Measurements from ENCODE around the gene LGMN.

Gene LGMN

DNA sequence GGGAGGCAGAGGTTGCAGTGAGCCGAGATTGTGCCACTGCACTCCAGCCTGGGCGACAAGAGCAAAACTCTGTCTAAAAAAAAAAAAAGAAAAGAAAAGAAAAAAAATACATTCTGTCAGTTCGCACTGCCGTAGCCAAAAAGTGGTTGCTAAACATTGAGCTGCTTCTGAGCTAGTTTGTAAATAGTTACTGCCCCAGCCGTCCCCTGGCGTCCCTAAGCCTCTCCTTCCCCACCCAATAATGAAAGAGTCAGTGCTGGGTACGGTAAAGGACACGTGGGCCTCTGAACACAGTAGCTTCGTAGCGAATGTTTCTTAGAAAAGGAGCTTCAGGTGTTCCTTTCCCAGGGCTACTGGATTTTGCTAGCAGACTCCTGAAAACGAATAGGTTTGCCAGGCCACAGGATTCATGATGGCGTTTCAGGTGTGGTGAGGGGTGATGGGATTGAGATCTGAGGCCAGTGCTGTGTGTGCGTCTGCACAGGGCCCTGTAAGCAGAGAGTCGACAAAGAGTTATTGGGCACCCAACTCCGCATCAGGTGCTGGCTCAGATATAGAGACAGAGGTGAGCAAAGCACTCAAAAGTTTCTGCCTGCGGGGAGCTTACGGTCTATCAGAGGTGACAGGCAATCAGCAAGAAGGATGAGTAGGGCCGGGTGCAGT, 94.1 kb downstream of the LGMN start:
- no peak for DNase-seq (ENCODE audit: low read depth, low spot score)

Data from brain pericyte (primary cell).